D721Med (cell line): ENCODE measurements around the gene MAP3K1.
A peak's percentile ranks its signal among the peaks of the same experiment; 100 is the strongest.

ENCODE experiments used
- DNase-seq: peaks from one replicate; pipeline ENCODE4 v3.0.0; 2011; ENCODE audit warnings: low spot score; ENCODE audit not compliant: insufficient read length
- FAIRE-seq: peaks from 2 replicates; lab custom pipeline; 2011; peaks lifted over from hg19 to GRCh38; lab: Jason Lieb, UNC
- CTCF ChIP-seq: IDR thresholded peaks from 2 replicates; pipeline ENCODE4 v1.5.1; 2012; ENCODE audit warnings: mild to moderate bottlenecking, control low read depth; ENCODE audit not compliant: insufficient read depth; ENCODE audit errors: missing control alignments

Gene MAP3K1

GRCh38 chr5:56876327-56876726 lies 61.0 kb downstream of the MAP3K1 start:
- DNase-seq (no peak), FAIRE-seq (no peak)
- TF ChIP-seq CTCF, result no peak

- no peak for DNase-seq
- TF ChIP-seq CTCF, result no peak
- FAIRE-seq, result no peak
These were observed 66.2 kb downstream of the MAP3K1 start for GRCh38 chr5:56881571-56881970.

- TF ChIP-seq CTCF, result no peak
- DNase-seq (no peak), FAIRE-seq (no peak)
These were observed 78.1 kb downstream of the MAP3K1 start for GRCh38 chr5:56893251-56893951.

GRCh38 chr5:56896763-56897162 lies 81.4 kb downstream of the MAP3K1 start:
- FAIRE-seq (no peak), DNase-seq (no peak)
- TF ChIP-seq CTCF, result no peak

- FAIRE-seq (no peak), DNase-seq (no peak)
- no peak for TF ChIP-seq CTCF
These were observed 82.9 kb downstream of the MAP3K1 start for GRCh38 chr5:56898213-56898612.

GRCh38 chr5:56900395-56900794 lies 85.0 kb downstream of the MAP3K1 start:
- FAIRE-seq, result no peak
- no peak for TF ChIP-seq CTCF
- no peak for DNase-seq

- peak; percentile 87 for TF ChIP-seq CTCF
- no peak for FAIRE-seq
- DNase-seq, result no peak
These were observed 85.7 kb downstream of the MAP3K1 start for GRCh38 chr5:56900858-56901578.
